WTC11 (cell line): ENCODE measurements around the gene AGPS. TPM values are rescaled to one million over a fixed set of nuclear protein-coding genes. Genes with fewer than 3 reads are reported as not detected.

ENCODE experiments used
- ATAC-seq: fragments of 200-7000 bp; cut with Tn5 transposase; 2 replicates; pipeline ENCODE4 v1.10.0; 2021; ENCODE audit warnings: mild to moderate bottlenecking, moderate library complexity
- CTCF ChIA-PET: fragments of 300-600 bp; sonication (Branson Sonifier 250); formaldehyde crosslinking; loops from one replicate; lab custom pipeline; 2021; ENCODE audit warnings: antibody characterized with exemption; lab: Charles Lee
- POLR2A ChIA-PET: fragments of 350-600 bp; sonication (Branson Sonifier 250); formaldehyde crosslinking; loops from one replicate; lab custom pipeline; 2021; ENCODE audit warnings: antibody characterized with exemption; lab: Charles Lee
- DNase-seq: peaks from one replicate; pipeline ENCODE4 v3.0.0; 2021; ENCODE audit warnings: low spot score
- H3K27ac Mint-ChIP-seq: 2 replicates; pipeline ENCODE4 v1.8.0; 2021; ENCODE audit warnings: mixed read lengths
- H3K27me3 Mint-ChIP-seq: 2 replicates; pipeline ENCODE4 v1.8.0; 2021; ENCODE audit warnings: low read depth, mild to moderate bottlenecking, moderate library complexity, mixed read lengths
- H3K36me3 Mint-ChIP-seq: 2 replicates; pipeline ENCODE4 v1.8.0; 2021; ENCODE audit warnings: mixed read lengths
- H3K4me1 Mint-ChIP-seq: 2 replicates; pipeline ENCODE4 v1.8.0; 2022; ENCODE audit warnings: mixed read lengths
- H3K4me3 Mint-ChIP-seq: 2 replicates; pipeline ENCODE4 v1.8.0; 2021; ENCODE audit warnings: mild to moderate bottlenecking, moderate library complexity, mixed read lengths
- H3K9me3 Mint-ChIP-seq: 2 replicates; pipeline ENCODE4 v1.8.0; 2021; ENCODE audit warnings: mixed read lengths
- EMX1 ChIP-seq: fragments of 250-450 bp; sonication (Bioruptor Pico); IDR thresholded peaks from 2 replicates; pipeline ENCODE4 v1.8.0; 2021; ENCODE audit warnings: mild to moderate bottlenecking
- ESRRA ChIP-seq: sonication (generic); formaldehyde crosslinking; IDR thresholded peaks from 2 replicates; pipeline ENCODE4 v1.8.1; 2022; ENCODE audit warnings: mild to moderate bottlenecking, missing genetic modification reagents, borderline replicate concordance
- ETV6 ChIP-seq: sonication (generic); formaldehyde crosslinking; IDR thresholded peaks from 2 replicates; pipeline ENCODE4 v1.8.1; 2022; ENCODE audit warnings: mild to moderate bottlenecking, missing genetic modification reagents
- NR2C2 ChIP-seq: sonication (generic); formaldehyde crosslinking; IDR thresholded peaks from 2 replicates; pipeline ENCODE4 v1.8.0; 2022; ENCODE audit warnings: mild to moderate bottlenecking, missing genetic modification reagents
- RORB ChIP-seq: fragments of 250-450 bp; sonication (Bioruptor Pico); IDR thresholded peaks from 2 replicates; pipeline ENCODE4 v1.9.0; 2021; ENCODE audit warnings: mild to moderate bottlenecking
- SOX15 ChIP-seq: fragments of 250-450 bp; sonication (Bioruptor Pico); IDR thresholded peaks from 2 replicates; pipeline ENCODE4 v1.9.0; 2021; ENCODE audit warnings: mild to moderate bottlenecking
- ZNF232 ChIP-seq: sonication (generic); formaldehyde crosslinking; IDR thresholded peaks from 2 replicates; pipeline ENCODE4 v1.8.0; 2022; ENCODE audit warnings: mild to moderate bottlenecking, missing genetic modification reagents
- ZNF416 ChIP-seq: fragments of 250-450 bp; sonication (Bioruptor Pico); IDR thresholded peaks from 2 replicates; pipeline ENCODE4 v1.9.0; 2021; ENCODE audit warnings: mild to moderate bottlenecking, inconsistent platforms
- total RNA-seq: library from RNA; stranded (reverse); gene quantifications from 3 replicates; pipeline ENCODE4 v1.2.3, GENCODE V29; 2021
- TF ChIP-seq, protein P1 (sequence below): fragments of 200-600 bp; IDR thresholded peaks from 2 replicates; pipeline ENCODE4 v1.8.0; 2022; ENCODE audit warnings: antibody characterized with exemption
- TF ChIP-seq, protein P2 (sequence below): fragments of 250-450 bp; sonication (Bioruptor Pico); IDR thresholded peaks from 2 replicates; pipeline ENCODE4 v2.1.2; 2022; ENCODE audit warnings: mild to moderate bottlenecking, moderate library complexity
- TF ChIP-seq, protein P3 (sequence below): sonication (generic); formaldehyde crosslinking; IDR thresholded peaks from 2 replicates; pipeline ENCODE4 v1.8.0; 2023; ENCODE audit warnings: missing genetic modification reagents, mild to moderate bottlenecking, borderline replicate concordance
- TF ChIP-seq, protein P4 (sequence below): sonication (generic); formaldehyde crosslinking; conservative IDR thresholded peaks from 2 replicates; pipeline ENCODE4 v1.8.1; 2022; ENCODE audit warnings: mild to moderate bottlenecking, missing genetic modification reagents
- TF ChIP-seq, protein P5 (sequence below): sonication (generic); formaldehyde crosslinking; IDR thresholded peaks from 2 replicates; pipeline ENCODE4 v1.8.0; 2022; ENCODE audit warnings: mild to moderate bottlenecking, missing genetic modification reagents
- TF ChIP-seq, protein P6 (sequence below): sonication (generic); formaldehyde crosslinking; IDR thresholded peaks from 2 replicates; pipeline ENCODE4 v1.8.1; 2023; ENCODE audit warnings: mild to moderate bottlenecking, missing genetic modification reagents

Gene AGPS
- total RNA-seq, 1 experiment from 2014 or later: 60.8 TPM

DNA sequence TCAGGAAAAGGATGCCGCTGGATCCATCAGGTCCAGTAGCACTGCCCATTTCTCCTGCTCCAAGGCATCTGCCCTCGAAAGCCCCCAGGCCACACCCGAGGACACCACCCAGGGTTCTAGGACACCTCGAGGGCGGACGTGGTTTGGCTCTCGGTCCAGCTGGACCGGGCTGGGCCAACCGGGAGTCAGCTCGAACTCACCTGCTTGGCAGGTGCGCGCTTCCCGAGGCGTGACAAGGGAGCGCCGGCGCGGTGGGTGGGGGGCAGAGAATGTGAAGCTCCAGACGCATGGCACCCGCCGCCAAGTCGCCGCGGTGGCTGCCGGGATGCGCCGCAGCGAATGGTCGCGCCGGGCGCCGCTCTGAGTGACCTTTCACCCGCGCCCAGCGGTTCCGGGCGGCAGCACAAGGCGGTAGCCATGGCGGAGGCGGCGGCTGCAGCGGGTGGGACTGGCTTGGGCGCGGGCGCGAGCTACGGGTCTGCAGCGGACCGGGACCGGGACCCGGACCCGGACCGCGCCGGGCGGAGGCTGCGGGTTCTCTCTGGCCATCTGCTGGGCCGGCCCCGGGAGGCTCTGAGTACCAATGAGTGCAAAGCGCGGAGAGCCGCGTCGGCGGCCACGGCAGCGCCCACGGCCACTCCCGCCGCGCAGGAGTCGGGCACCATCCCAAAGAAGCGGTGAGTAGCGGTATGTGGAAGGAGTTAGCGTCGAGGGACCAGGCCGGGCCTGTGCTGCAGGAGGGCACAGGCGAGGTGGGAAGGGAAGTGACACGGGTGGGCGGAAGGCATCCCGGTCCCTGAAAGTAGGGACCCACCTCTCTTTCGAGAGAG, at the start of gene AGPS (continued):
- TF ChIP-seq RORB (CRISPR knock-in tag): no peak
- TF ChIP-seq, protein P1, sequence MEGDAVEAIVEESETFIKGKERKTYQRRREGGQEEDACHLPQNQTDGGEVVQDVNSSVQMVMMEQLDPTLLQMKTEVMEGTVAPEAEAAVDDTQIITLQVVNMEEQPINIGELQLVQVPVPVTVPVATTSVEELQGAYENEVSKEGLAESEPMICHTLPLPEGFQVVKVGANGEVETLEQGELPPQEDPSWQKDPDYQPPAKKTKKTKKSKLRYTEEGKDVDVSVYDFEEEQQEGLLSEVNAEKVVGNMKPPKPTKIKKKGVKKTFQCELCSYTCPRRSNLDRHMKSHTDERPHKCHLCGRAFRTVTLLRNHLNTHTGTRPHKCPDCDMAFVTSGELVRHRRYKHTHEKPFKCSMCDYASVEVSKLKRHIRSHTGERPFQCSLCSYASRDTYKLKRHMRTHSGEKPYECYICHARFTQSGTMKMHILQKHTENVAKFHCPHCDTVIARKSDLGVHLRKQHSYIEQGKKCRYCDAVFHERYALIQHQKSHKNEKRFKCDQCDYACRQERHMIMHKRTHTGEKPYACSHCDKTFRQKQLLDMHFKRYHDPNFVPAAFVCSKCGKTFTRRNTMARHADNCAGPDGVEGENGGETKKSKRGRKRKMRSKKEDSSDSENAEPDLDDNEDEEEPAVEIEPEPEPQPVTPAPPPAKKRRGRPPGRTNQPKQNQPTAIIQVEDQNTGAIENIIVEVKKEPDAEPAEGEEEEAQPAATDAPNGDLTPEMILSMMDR: no peak
- TF ChIP-seq SOX15 (CRISPR knock-in tag): no peak
- TF ChIP-seq ZNF232: peak; percentile 90
- TF ChIP-seq, protein P2, sequence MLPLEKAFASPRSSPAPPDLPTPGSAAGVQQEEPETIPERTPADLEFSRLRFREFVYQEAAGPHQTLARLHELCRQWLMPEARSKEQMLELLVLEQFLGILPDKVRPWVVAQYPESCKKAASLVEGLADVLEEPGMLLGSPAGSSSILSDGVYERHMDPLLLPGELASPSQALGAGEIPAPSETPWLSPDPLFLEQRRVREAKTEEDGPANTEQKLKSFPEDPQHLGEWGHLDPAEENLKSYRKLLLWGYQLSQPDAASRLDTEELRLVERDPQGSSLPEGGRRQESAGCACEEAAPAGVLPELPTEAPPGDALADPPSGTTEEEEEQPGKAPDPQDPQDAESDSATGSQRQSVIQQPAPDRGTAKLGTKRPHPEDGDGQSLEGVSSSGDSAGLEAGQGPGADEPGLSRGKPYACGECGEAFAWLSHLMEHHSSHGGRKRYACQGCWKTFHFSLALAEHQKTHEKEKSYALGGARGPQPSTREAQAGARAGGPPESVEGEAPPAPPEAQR (CRISPR knock-in tag): no peak
- TF ChIP-seq, protein P3, sequence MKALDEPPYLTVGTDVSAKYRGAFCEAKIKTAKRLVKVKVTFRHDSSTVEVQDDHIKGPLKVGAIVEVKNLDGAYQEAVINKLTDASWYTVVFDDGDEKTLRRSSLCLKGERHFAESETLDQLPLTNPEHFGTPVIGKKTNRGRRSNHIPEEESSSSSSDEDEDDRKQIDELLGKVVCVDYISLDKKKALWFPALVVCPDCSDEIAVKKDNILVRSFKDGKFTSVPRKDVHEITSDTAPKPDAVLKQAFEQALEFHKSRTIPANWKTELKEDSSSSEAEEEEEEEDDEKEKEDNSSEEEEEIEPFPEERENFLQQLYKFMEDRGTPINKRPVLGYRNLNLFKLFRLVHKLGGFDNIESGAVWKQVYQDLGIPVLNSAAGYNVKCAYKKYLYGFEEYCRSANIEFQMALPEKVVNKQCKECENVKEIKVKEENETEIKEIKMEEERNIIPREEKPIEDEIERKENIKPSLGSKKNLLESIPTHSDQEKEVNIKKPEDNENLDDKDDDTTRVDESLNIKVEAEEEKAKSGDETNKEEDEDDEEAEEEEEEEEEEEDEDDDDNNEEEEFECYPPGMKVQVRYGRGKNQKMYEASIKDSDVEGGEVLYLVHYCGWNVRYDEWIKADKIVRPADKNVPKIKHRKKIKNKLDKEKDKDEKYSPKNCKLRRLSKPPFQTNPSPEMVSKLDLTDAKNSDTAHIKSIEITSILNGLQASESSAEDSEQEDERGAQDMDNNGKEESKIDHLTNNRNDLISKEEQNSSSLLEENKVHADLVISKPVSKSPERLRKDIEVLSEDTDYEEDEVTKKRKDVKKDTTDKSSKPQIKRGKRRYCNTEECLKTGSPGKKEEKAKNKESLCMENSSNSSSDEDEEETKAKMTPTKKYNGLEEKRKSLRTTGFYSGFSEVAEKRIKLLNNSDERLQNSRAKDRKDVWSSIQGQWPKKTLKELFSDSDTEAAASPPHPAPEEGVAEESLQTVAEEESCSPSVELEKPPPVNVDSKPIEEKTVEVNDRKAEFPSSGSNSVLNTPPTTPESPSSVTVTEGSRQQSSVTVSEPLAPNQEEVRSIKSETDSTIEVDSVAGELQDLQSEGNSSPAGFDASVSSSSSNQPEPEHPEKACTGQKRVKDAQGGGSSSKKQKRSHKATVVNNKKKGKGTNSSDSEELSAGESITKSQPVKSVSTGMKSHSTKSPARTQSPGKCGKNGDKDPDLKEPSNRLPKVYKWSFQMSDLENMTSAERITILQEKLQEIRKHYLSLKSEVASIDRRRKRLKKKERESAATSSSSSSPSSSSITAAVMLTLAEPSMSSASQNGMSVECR (CRISPR knock-in tag): peak; percentile 92
- no peak for TF ChIP-seq ZNF416 (CRISPR knock-in tag)

DNA sequence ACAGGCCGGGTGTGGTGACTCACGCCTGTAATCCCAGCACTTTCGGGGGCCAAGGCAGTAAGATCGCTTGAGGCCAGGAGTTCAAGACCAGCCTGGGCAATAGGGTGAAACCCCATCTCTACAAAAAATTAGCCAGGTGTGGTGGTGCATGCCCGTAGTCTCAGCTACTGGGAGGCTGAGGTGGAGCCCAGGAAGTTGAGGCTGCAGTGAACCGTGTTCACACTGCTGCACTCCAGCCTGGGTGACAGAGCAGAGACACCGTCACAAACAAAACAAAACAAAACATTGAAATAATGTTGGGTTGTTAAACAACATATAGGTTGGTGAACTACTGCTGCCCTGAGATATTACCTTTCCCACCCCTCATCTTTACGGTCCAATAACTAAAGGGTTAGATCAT, 48.8 kb upstream of the AGPS start:
- H3K9me3 Mint-ChIP-seq: no peaks in the 10 kb centered on the region
- CTCF ChIA-PET: interaction anchor here (0.7 kb wide), 1 partner anchor 73 kb away, joined by 5 read pairs; no protein-coding TSS in a partner anchor
- DNase-seq (no peak), ATAC-seq (no peak)
- H3K4me1 Mint-ChIP-seq: no peaks in the 10 kb centered on the region
- H3K27me3 Mint-ChIP-seq: peaks cover 2% of the 10 kb centered on the region; the same call in 1 of the 2 replicates
- POLR2A ChIA-PET: no interaction called here
- TF ChIP-seq EMX1 (CRISPR knock-in tag) (no peak), ESRRA (CRISPR knock-in tag) (no peak), NR2C2 (no peak), ZNF232 (no peak), ETV6 (CRISPR knock-in tag) (no peak)
- TF ChIP-seq, protein P4, sequence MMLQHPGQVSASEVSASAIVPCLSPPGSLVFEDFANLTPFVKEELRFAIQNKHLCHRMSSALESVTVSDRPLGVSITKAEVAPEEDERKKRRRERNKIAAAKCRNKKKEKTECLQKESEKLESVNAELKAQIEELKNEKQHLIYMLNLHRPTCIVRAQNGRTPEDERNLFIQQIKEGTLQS (CRISPR knock-in tag): no peak
- TF ChIP-seq, protein P5, sequence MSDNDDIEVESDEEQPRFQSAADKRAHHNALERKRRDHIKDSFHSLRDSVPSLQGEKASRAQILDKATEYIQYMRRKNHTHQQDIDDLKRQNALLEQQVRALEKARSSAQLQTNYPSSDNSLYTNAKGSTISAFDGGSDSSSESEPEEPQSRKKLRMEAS (CRISPR knock-in tag): no peak
- TF ChIP-seq, protein P6, sequence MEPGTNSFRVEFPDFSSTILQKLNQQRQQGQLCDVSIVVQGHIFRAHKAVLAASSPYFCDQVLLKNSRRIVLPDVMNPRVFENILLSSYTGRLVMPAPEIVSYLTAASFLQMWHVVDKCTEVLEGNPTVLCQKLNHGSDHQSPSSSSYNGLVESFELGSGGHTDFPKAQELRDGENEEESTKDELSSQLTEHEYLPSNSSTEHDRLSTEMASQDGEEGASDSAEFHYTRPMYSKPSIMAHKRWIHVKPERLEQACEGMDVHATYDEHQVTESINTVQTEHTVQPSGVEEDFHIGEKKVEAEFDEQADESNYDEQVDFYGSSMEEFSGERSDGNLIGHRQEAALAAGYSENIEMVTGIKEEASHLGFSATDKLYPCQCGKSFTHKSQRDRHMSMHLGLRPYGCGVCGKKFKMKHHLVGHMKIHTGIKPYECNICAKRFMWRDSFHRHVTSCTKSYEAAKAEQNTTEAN (CRISPR knock-in tag): no peak
- no peaks in the 10 kb centered on the region for H3K36me3 Mint-ChIP-seq
- H3K27ac Mint-ChIP-seq: no peak overlapping the region
- no peak overlapping the region for H3K4me3 Mint-ChIP-seq
